SK-N-SH treated with all-trans-retinoic acid at 6 μM for 48 hours (cell line): Measurements from ENCODE around the gene ACTBL2.

ENCODE experiments used
- CREB5 ChIP-seq: fragments of 250-450 bp; sonication (Bioruptor Pico); IDR thresholded peaks from 2 replicates; pipeline ENCODE4 v1.5.1; 2020; ENCODE audit warnings: low read depth, mild to moderate bottlenecking, moderate library complexity
- CSRNP3 ChIP-seq: fragments of 250-450 bp; sonication (Bioruptor Pico); IDR thresholded peaks from 2 replicates; pipeline ENCODE4 v1.5.1; 2021; ENCODE audit warnings: mild to moderate bottlenecking, moderate library complexity
- ISL1 ChIP-seq: fragments of 250-450 bp; sonication (Bioruptor Pico); IDR thresholded peaks from 2 replicates; pipeline ENCODE4 v2.1.2; 2022; ENCODE audit warnings: mild to moderate bottlenecking, moderate library complexity
- RARB ChIP-seq: fragments of 250-450 bp; sonication (Bioruptor Pico); IDR thresholded peaks from 2 replicates; pipeline ENCODE4 v1.8.0; 2021; ENCODE audit warnings: mild to moderate bottlenecking, moderate library complexity
- SNAI2 ChIP-seq: fragments of 250-450 bp; sonication (Bioruptor Pico); IDR thresholded peaks from 2 replicates; pipeline ENCODE4 v1.5.0; 2020; ENCODE audit warnings: mild to moderate bottlenecking, moderate library complexity
- ZNF70 ChIP-seq: fragments of 450-650 bp; formaldehyde crosslinking; IDR thresholded peaks from 2 replicates; pipeline ENCODE4 v1.5.0; 2020; ENCODE audit warnings: mild to moderate bottlenecking, moderate library complexity

GRCh38 chr5:57436586-57436985 is 46.0 kb downstream of the ACTBL2 start:
- TF ChIP-seq ISL1 (CRISPR knock-in tag) (no peak), CREB5 (CRISPR knock-in tag) (no peak), ZNF70 (CRISPR knock-in tag) (no peak), SNAI2 (CRISPR knock-in tag) (no peak), RARB (CRISPR knock-in tag) (no peak), CSRNP3 (CRISPR knock-in tag) (no peak)
